Measurements from ENCODE around the gene ZNF584. TPM values are rescaled to one million over a fixed set of nuclear protein-coding genes. Genes with fewer than 3 reads are reported as not detected.

ZNF584 gene
- total and polyA plus RNA-seq, 10 of the 15 experiments (the other 5 are each of a cell fraction or from before 2014, with no cell fraction given), result 2.0 to 10.7 (median 6.3) TPM

- Histone ChIP-seq H3K36me3 (ENCODE audit: control insufficient read depth in 2 of 2, insufficient read depth in 2 of 2, low read length in 1 of 2) (no peaks in the 10 kb centered on the region), H3K4me3 (no peak overlapping the region), H3K27ac (ENCODE audit: control insufficient read depth, insufficient read depth) (no peak overlapping the region), H3K9ac (ENCODE audit: control insufficient read depth, insufficient read depth, low read length) (no peak overlapping the region), H4K20me1 (ENCODE audit: control insufficient read depth, insufficient read depth) (no peaks in the 10 kb centered on the region), H2AFZ (ENCODE audit: control insufficient read depth, low read depth, low read length) (no peak overlapping the region), H3K79me2 (ENCODE audit: control insufficient read depth, insufficient read depth, low read length) (no peaks in the 10 kb centered on the region), H3K4me1 (ENCODE audit: control insufficient read depth, insufficient read depth, low read length) (no peaks in the 10 kb centered on the region; the same call in 1 of the 2 replicates), H3K9me3 (replicated peaks; ENCODE audit: control insufficient read depth, insufficient read depth, low read length) (no peaks in the 10 kb centered on the region), H3K4me2 (ENCODE audit: control insufficient read depth, insufficient read depth) (no peak overlapping the region), H3K27me3 (replicated peaks in 1 of 2; ENCODE audit: control insufficient read depth in 2 of 2, insufficient read depth in 2 of 2, low read length in 1 of 2) (no peaks in the 10 kb centered on the region)
- in situ Hi-C loops (cut with MboI), result no loop called here
- ATAC-seq, result no peak
- ChIA-PET SMC1A (ENCODE audit: uncharacterized antibody, unreplicated experiment) (interaction anchor here (1.1 to 2.7 kb wide), 2 partner anchors 10 to 11 kb away, joined by 3 to 7 read pairs; partner anchors contain the start of gene ZNF497), CTCF (interaction anchor here (1.5 kb wide), 1 partner anchor 9 kb away, joined by 4 read pairs; no protein-coding TSS in a partner anchor), RAD21 (ENCODE audit: unreplicated experiment) (no interaction called here), POLR2A (interaction anchor here (1.1 to 1.4 kb wide), 2 partner anchors 9 to 12 kb away, joined by 4 read pairs; partner anchors contain the start of gene ZNF497)
- BruUV-seq (replicated peaks), result no TSS peak
- TF ChIP-seq ZNF592 (IDR thresholded peaks at IDR 0.05) (no peak), GATAD2B (conservative IDR thresholded peaks at IDR 0.05; ENCODE audit: low read depth) (no peak), NR2C1 (IDR thresholded peaks at IDR 0.05) (no peak), EGR1 (IDR thresholded peaks at IDR 0.05; ENCODE audit: borderline replicate concordance in 1 of 2, low read depth in 2 of 2, low read length in 2 of 2) (no peak), MEF2B (IDR thresholded peaks at IDR 0.05; ENCODE audit: partially characterized antibody, poor library complexity, severe bottlenecking) (no peak), WRNIP1 (IDR thresholded peaks at IDR 0.05; ENCODE audit: borderline replicate concordance, low read depth, low read length) (no peak), IRF5 (IDR thresholded peaks at IDR 0.05; ENCODE audit: borderline replicate concordance) (no peak), ZZZ3 (IDR thresholded peaks at IDR 0.05; ENCODE audit: control insufficient read depth, insufficient read length, low read depth) (no peak), BACH1 (IDR thresholded peaks at IDR 0.05; ENCODE audit: borderline replicate concordance) (no peak), ZBED1 (IDR thresholded peaks at IDR 0.05; ENCODE audit: borderline replicate concordance) (no peak), PKNOX1 (IDR thresholded peaks at IDR 0.05) (no peak), CHD2 (IDR thresholded peaks at IDR 0.05; ENCODE audit: borderline replicate concordance, low read depth, low read length) (no peak), SMARCA5 (IDR thresholded peaks at IDR 0.05) (no peak), NFIC (IDR thresholded peaks at IDR 0.05; ENCODE audit: low read depth, low read length) (no peak), RFX5 (IDR thresholded peaks at IDR 0.05; ENCODE audit: low read depth, low read length) (no peak), PML (IDR thresholded peaks at IDR 0.05; ENCODE audit: low read length) (no peak)
- no peak for DNase-seq (ENCODE audit: low read depth, low spot score)
- WGBS (ENCODE audit: insufficient coverage, insufficient replicate concordance, low lambda C conversion rate, missing lambda C conversion rate), result 91% methylated on average over 4 of the region's 4 CpGs
- intact Hi-C loops (cut with micrococcal nuclease; ENCODE audit: unreplicated experiment), result no loop called here
- FAIRE-seq, result no peak
Measured at GRCh38 chr19:58374200-58374599, 34.2 kb upstream of the ZNF584 start.
